Gastroesophageal sphincter (tissue), 4 donors: ENCODE measurements around the gene AGL. TPM values are rescaled to one million over a fixed set of nuclear protein-coding genes. Genes with fewer than 3 reads are reported as not detected.

Source experiments
- ATAC-seq: fragments of 150-250 bp; one replicate; pipeline ENCODE4 v1.9.1; 2016; ENCODE audit warnings: mild to moderate bottlenecking, moderate library complexity
- H3K27ac ChIP-seq, 4 donors: fragments of 200-600 bp; sonication (generic) in 3 of 4; 1 replicate in 3 of 4; 2 replicates in 1 of 4; pipeline ENCODE4 v1.5.1; 2016 to 2019
- H3K27me3 ChIP-seq: fragments of 200-600 bp; sonication (generic); one replicate; pipeline ENCODE4 v1.5.1; 2019
- H3K36me3 ChIP-seq, 2 donors: fragments of 200-600 bp; sonication (generic); one replicate each; pipeline ENCODE4 v1.5.1; 2019; ENCODE audit warnings: control low read depth in 1 of 2
- H3K4me1 ChIP-seq, 3 donors: fragments of 200-600 bp; sonication (generic); 1 replicate in 2 of 3; 2 replicates in 1 of 3; pipeline ENCODE4 v1.5.1; 2016 to 2019; ENCODE audit warnings: control low read depth in 2 of 3
- H3K4me3 ChIP-seq, 2 donors: fragments of 200-600 bp; sonication (generic); one replicate each; pipeline ENCODE4 v1.5.1; 2019; ENCODE audit warnings: mild to moderate bottlenecking in 1 of 2, moderate library complexity in 1 of 2
- H3K9me3 ChIP-seq, 3 donors: fragments of 200-600 bp; sonication (generic); one replicate each; pipeline ENCODE4 v1.5.1; 2017 to 2019; ENCODE audit warnings: control low read depth in 2 of 3
- EP300 ChIP-seq: sonication (generic); formaldehyde crosslinking; IDR thresholded peaks from one replicate; pipeline ENCODE4 v1.6.1; 2017; ENCODE audit warnings: antibody characterized with exemption, mild to moderate bottlenecking
- POLR2A ChIP-seq, 2 donors: fragments of 450-650 bp; IDR thresholded peaks; one replicate each; pipeline ENCODE4 v1.6.1; 2017; ENCODE audit warnings: antibody characterized with exemption in 2 of 2, mild to moderate bottlenecking in 2 of 2, moderate library complexity in 1 of 2
- POLR2AphosphoS5 ChIP-seq: sonication (generic); formaldehyde crosslinking; IDR thresholded peaks from one replicate; pipeline ENCODE4 v1.6.1; 2017; ENCODE audit warnings: antibody characterized with exemption
- WGBS, 2 donors: methylation state at CpG; one replicate each; pipeline ENCODE4 v1.1.5; 2018; ENCODE audit warnings: low coverage in 1 of 2; 5-methylcytosine and 5-hydroxymethylcytosine counted together
- total RNA-seq, 4 donors: library from RNA; depleted of rRNA; stranded (reverse); fragments of >200 nt; gene quantifications; one replicate each; pipeline ENCODE4 v1.1.0, GENCODE V29; 2016
- TF ChIP-seq, protein P1 (sequence below), 4 experiments: fragments of 200-600 bp in 2 of 4; fragments of 450-650 bp in 2 of 4; sonication (generic) in 1 of 4; IDR thresholded peaks; one replicate each; pipeline ENCODE4 v1.5.1; 2017 to 2019; ENCODE audit warnings: antibody characterized with exemption in 4 of 4, mild to moderate bottlenecking in 2 of 4, moderate library complexity in 2 of 4

AGL gene
- total RNA-seq = 100 to 1,000 TPM in 3 of 4 donors, 10 to 100 TPM in 1; 62.9 to 131 (median 119) TPM

DNA sequence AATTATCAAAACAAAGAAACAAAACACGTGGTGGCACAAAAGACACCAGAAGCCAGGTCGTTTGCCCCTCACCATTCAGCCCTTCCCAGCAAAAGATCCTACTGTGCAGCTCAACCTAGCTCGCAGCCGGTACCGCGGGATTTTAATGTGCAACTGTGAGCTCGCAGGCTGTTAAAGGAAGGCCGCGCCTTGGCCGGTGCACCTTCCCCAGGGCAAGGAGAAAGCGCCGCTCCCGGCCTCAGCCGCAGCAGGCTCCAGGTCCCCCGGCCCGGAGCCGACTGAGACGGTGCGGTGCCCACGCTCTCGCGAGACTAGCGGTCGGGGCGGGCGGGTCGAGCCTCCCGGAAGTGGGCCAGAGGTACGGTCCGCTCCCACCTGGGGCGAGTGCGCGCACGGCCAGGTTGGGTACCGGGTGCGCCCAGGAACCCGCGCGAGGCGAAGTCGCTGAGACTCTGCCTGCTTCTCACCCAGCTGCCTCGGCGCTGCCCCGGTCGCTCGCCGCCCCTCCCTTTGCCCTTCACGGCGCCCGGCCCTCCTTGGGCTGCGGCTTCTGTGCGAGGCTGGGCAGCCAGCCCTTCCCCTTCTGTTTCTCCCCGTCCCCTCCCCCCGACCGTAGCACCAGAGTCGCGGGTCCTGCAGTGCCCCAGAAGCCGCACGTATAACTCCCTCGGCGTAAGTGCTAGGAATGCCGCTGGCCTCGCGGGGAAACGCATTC is at the start of gene AGL:
Gene AGL, plus strand, starts transcription at position 618 of the 715 bp plus-strand sequence. CDS start 682 bp downstream, outside the sequence.
- Histone ChIP-seq H3K9me3 (no peaks in the 10 kb centered on the region), H3K36me3 (peaks cover 0 to 15% of the 10 kb centered on the region in 2 donors), H3K27me3 (no peaks in the 10 kb centered on the region), H3K27ac (peak within 1 kb of the TSS; percentile 88 to 95 (median 94)), H3K4me3 (peak within 1 kb of the TSS; percentile 72 to 83), H3K4me1 (peaks cover 7 to 44% (median 11%) of the 10 kb centered on the region in 3 donors)
- WGBS, 2 donors = 0% methylated on average over 15 to 17 of the region's 65 CpGs
- ATAC-seq = peak; percentile 96
- TF ChIP-seq POLR2AphosphoS5 (peak; percentile 72), EP300 (no peak), POLR2A (IDR thresholded peaks at IDR 0.05) (peak; percentile 75 to 78)
- TF ChIP-seq, protein P1, sequence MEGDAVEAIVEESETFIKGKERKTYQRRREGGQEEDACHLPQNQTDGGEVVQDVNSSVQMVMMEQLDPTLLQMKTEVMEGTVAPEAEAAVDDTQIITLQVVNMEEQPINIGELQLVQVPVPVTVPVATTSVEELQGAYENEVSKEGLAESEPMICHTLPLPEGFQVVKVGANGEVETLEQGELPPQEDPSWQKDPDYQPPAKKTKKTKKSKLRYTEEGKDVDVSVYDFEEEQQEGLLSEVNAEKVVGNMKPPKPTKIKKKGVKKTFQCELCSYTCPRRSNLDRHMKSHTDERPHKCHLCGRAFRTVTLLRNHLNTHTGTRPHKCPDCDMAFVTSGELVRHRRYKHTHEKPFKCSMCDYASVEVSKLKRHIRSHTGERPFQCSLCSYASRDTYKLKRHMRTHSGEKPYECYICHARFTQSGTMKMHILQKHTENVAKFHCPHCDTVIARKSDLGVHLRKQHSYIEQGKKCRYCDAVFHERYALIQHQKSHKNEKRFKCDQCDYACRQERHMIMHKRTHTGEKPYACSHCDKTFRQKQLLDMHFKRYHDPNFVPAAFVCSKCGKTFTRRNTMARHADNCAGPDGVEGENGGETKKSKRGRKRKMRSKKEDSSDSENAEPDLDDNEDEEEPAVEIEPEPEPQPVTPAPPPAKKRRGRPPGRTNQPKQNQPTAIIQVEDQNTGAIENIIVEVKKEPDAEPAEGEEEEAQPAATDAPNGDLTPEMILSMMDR (IDR thresholded peaks at IDR 0.05) = peak in 1 of 4 experiments; percentile 7

DNA sequence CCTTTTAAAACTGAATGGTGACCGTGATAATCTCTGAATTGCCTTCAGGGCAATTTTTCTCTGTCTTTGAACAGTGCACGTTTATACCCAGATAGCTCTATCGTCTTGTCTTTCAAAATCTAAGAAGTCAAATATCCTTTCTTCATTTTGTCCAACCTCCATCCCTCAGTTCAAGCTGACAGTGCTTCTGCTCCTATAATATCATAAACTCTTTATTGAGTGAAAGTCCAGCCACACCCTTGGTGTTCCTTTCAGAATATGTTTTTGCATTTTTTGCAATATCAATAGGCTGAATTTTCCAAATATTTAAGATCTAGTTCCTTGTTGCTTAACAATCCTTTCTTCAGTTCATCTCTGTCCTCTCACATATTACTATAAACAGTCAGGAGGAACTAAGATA is 48.6 kb upstream of the AGL start:
- H3K27me3 ChIP-seq = no peaks in the 10 kb centered on the region
- no peak for ATAC-seq
- H3K4me3 ChIP-seq = no peak overlapping the region
- 70 to 100% methylated on average over 2 to 3 of the region's 3 CpGs for WGBS, 2 donors
- no peaks in the 10 kb centered on the region for H3K9me3 ChIP-seq
- TF ChIP-seq EP300 = no peak
- TF ChIP-seq POLR2A (IDR thresholded peaks at IDR 0.05) = no peak
- TF ChIP-seq, protein P1 (IDR thresholded peaks at IDR 0.05) = no peak
- no peak overlapping the region for H3K27ac ChIP-seq
- H3K4me1 ChIP-seq = no peaks in the 10 kb centered on the region
- H3K36me3 ChIP-seq = no peaks in the 10 kb centered on the region

DNA sequence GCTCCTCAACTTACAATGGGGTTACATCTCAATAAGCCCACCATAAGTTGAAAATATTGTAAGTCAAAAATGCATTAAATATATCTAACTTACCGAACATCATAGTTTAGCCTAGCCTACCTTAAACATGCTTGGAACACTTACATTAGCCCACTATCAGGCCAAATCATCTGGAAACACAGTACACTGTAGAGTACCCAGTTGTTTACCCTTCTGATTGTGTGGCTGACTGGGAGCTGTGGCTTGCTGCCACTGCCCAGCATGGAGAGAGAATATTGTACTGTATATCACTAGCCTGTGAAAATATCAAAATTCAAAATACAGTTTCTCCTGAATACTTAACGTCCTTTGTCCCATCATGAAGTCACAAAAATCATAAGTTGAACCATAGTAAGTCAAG is 43.3 kb upstream of the AGL start:
- Histone ChIP-seq H3K9me3 (no peaks in the 10 kb centered on the region), H3K27ac (no peak overlapping the region), H3K27me3 (no peaks in the 10 kb centered on the region), H3K36me3 (no peaks in the 10 kb centered on the region), H3K4me3 (no peak overlapping the region), H3K4me1 (peaks cover 0 to 14% (median 0%) of the 10 kb centered on the region in 3 donors)
- WGBS, 2 donors = 75 to 82% methylated on average over 2 of the region's 2 CpGs
- ATAC-seq = no peak
- TF ChIP-seq, protein P1 (IDR thresholded peaks at IDR 0.05) = no peak
- no peak for TF ChIP-seq POLR2A (IDR thresholded peaks at IDR 0.05)
- no peak for TF ChIP-seq POLR2AphosphoS5
- TF ChIP-seq EP300 = no peak

DNA sequence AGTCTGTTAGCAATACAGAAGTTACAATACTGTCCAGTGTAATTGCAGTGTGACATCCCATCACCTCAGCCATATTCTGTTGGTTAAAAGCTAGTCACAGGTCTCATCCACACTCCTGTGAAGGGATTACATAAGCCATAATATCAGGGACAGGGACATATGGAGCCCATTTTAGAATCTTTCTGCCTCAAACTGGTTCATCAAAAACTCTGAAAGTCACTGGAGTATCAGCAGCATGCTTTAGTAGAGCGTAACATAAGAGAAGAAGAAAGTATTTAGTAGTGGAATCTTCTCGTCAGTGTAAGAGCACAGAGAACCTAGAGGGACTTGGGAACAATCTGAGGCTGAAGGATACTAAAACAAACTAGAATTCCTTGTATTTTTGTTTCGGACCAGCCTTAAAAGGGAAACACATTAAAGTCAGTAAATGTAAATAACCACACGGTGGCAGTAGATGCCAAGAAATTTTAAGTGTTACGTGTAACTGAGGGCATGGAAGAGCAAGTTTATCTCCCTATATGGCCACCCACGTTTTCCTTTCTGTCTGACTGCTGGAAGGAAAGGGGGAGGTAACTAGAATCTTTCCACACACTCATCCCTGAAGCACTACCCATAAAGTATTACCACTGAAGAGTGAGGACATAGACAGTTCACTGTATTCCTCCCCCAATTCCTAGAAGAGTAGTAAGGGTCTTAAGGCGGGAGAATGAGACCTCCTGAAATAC is 41.6 kb upstream of the AGL start:
- no peaks in the 10 kb centered on the region for H3K9me3 ChIP-seq
- TF ChIP-seq POLR2AphosphoS5 (peak; percentile 59), EP300 (no peak), POLR2A (IDR thresholded peaks at IDR 0.05) (no peak)
- TF ChIP-seq, protein P1 (IDR thresholded peaks at IDR 0.05) = peak; percentile 47 to 83 (median 76)
- 4 to 6% methylated on average over 6 to 7 of the region's 7 CpGs for WGBS, 2 donors
- H3K4me3 ChIP-seq = peak overlapping the region in 1 of 2 donors; percentile 22
- H3K27ac ChIP-seq = peak overlapping the region; percentile 79 to 95 (median 82)
- peak; percentile 94 for ATAC-seq
- no peaks in the 10 kb centered on the region for H3K36me3 ChIP-seq
- no peaks in the 10 kb centered on the region for H3K27me3 ChIP-seq
- peaks cover 0 to 14% (median 0%) of the 10 kb centered on the region in 3 donors for H3K4me1 ChIP-seq
